Measurements from ENCODE around the gene SLC6A11.

DNA sequence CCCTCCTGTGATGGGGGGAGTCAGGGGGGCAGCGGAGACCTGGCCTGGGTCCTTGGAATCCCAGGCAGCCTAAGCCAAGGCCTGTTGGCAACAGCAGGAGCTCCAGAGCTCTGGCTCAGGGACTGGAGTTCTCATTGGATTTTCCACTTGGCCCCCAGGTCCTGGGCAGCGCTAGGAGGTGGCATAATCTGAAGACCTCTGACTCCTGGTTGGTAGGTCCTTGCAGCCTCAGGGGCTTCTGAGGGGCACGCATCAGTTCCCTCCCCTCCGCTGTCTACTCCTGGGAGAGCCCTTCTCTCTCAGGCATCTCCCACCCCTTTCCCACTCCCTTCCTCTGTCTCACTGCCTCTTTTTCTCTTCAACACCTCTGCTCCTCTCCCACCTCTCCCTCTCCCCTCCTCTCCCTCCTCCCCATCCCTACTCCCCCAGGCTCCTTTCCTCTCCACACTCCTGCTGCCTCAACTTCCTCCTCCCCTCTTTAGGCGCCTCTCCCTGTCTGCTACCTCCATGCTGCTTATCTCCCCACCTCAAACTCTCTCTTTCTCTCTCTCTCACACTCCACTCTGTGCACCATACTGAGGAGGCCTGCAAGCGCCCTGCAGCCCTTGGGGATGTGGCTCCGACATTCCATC is 135.4 kb downstream of the SLC6A11 start:
- TF ChIP-seq, protein P1, sequence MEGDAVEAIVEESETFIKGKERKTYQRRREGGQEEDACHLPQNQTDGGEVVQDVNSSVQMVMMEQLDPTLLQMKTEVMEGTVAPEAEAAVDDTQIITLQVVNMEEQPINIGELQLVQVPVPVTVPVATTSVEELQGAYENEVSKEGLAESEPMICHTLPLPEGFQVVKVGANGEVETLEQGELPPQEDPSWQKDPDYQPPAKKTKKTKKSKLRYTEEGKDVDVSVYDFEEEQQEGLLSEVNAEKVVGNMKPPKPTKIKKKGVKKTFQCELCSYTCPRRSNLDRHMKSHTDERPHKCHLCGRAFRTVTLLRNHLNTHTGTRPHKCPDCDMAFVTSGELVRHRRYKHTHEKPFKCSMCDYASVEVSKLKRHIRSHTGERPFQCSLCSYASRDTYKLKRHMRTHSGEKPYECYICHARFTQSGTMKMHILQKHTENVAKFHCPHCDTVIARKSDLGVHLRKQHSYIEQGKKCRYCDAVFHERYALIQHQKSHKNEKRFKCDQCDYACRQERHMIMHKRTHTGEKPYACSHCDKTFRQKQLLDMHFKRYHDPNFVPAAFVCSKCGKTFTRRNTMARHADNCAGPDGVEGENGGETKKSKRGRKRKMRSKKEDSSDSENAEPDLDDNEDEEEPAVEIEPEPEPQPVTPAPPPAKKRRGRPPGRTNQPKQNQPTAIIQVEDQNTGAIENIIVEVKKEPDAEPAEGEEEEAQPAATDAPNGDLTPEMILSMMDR (CRISPR knock-in tag; IDR thresholded peaks at IDR 0.05) = no peak
- TF ChIP-seq, protein P2, sequence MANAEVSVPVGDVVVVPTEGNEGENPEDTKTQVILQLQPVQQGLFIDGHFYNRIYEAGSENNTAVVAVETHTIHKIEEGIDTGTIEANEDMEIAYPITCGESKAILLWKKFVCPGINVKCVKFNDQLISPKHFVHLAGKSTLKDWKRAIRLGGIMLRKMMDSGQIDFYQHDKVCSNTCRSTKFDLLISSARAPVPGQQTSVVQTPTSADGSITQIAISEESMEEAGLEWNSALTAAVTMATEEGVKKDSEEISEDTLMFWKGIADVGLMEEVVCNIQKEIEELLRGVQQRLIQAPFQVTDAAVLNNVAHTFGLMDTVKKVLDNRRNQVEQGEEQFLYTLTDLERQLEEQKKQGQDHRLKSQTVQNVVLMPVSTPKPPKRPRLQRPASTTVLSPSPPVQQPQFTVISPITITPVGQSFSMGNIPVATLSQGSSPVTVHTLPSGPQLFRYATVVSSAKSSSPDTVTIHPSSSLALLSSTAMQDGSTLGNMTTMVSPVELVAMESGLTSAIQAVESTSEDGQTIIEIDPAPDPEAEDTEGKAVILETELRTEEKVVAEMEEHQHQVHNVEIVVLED (CRISPR knock-in tag; IDR thresholded peaks at IDR 0.05; ENCODE audit: borderline replicate concordance) = no peak
- TF ChIP-seq E2F1 (CRISPR knock-in tag; IDR thresholded peaks at IDR 0.05) = no peak
- no peak for TF ChIP-seq ZNF549 (CRISPR knock-in tag; IDR thresholded peaks at IDR 0.05)
- TF ChIP-seq, protein P3, sequence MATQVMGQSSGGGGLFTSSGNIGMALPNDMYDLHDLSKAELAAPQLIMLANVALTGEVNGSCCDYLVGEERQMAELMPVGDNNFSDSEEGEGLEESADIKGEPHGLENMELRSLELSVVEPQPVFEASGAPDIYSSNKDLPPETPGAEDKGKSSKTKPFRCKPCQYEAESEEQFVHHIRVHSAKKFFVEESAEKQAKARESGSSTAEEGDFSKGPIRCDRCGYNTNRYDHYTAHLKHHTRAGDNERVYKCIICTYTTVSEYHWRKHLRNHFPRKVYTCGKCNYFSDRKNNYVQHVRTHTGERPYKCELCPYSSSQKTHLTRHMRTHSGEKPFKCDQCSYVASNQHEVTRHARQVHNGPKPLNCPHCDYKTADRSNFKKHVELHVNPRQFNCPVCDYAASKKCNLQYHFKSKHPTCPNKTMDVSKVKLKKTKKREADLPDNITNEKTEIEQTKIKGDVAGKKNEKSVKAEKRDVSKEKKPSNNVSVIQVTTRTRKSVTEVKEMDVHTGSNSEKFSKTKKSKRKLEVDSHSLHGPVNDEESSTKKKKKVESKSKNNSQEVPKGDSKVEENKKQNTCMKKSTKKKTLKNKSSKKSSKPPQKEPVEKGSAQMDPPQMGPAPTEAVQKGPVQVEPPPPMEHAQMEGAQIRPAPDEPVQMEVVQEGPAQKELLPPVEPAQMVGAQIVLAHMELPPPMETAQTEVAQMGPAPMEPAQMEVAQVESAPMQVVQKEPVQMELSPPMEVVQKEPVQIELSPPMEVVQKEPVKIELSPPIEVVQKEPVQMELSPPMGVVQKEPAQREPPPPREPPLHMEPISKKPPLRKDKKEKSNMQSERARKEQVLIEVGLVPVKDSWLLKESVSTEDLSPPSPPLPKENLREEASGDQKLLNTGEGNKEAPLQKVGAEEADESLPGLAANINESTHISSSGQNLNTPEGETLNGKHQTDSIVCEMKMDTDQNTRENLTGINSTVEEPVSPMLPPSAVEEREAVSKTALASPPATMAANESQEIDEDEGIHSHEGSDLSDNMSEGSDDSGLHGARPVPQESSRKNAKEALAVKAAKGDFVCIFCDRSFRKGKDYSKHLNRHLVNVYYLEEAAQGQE (IDR thresholded peaks at IDR 0.05; ENCODE audit: borderline replicate concordance in 1 of 2, low read depth in 1 of 2, low read length in 2 of 2) = no peak
- TF ChIP-seq JARID2 (CRISPR knock-in tag; IDR thresholded peaks at IDR 0.05; ENCODE audit: insufficient replicate concordance) = no peak
- no peak for TF ChIP-seq NR1H2 (CRISPR knock-in tag; IDR thresholded peaks at IDR 0.05; ENCODE audit: borderline replicate concordance, low read depth)
- TF ChIP-seq ETV5 (CRISPR knock-in tag; IDR thresholded peaks at IDR 0.05; ENCODE audit: borderline replicate concordance) = no peak
- TF ChIP-seq, protein P4, sequence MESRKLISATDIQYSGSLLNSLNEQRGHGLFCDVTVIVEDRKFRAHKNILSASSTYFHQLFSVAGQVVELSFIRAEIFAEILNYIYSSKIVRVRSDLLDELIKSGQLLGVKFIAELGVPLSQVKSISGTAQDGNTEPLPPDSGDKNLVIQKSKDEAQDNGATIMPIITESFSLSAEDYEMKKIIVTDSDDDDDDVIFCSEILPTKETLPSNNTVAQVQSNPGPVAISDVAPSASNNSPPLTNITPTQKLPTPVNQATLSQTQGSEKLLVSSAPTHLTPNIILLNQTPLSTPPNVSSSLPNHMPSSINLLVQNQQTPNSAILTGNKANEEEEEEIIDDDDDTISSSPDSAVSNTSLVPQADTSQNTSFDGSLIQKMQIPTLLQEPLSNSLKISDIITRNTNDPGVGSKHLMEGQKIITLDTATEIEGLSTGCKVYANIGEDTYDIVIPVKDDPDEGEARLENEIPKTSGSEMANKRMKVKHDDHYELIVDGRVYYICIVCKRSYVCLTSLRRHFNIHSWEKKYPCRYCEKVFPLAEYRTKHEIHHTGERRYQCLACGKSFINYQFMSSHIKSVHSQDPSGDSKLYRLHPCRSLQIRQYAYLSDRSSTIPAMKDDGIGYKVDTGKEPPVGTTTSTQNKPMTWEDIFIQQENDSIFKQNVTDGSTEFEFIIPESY (CRISPR knock-in tag; IDR thresholded peaks at IDR 0.05) = no peak
- TF ChIP-seq ZNF121 (CRISPR knock-in tag; IDR thresholded peaks at IDR 0.05) = no peak
- no peak for TF ChIP-seq SMC3 (IDR thresholded peaks at IDR 0.05; ENCODE audit: low read length)
- no peak for TF ChIP-seq ZNF138 (CRISPR knock-in tag; IDR thresholded peaks at IDR 0.05; ENCODE audit: low read depth)

Measured in HepG2 (cell line).